K562 (cell line): ENCODE data around the gene ABCC11. TPM values are rescaled to one million over a fixed set of nuclear protein-coding genes. Genes with fewer than 3 reads are reported as not detected.

Source experiments
- ATAC-seq: fragments of 200-7000 bp; cut with Tn5 transposase; 3 replicates; pipeline ENCODE4 v1.9.1; 2020; ENCODE audit warnings: moderate library complexity
- BruUV-seq: library from RNA; stranded (reverse); fragments of 400-500 nt; replicated peaks from 2 replicates; lab custom pipeline; 2021; lab: Mats Ljungman, UMichigan
- CTCF ChIA-PET: fragments of 300-600 bp; formaldehyde crosslinking; extraction: SDS; loops from one replicate; lab custom pipeline; 2021; ENCODE audit warnings: low intra/inter-chr PET ratio; lab: Yijun Ruan, JAX
- POLR2A ChIA-PET: fragments of 300-600, 350-650 bp; sonication (Branson Sonifier 250); formaldehyde crosslinking; extraction: SDS; loops from one replicate; lab custom pipeline; 2021; ENCODE audit warnings: antibody characterized with exemption, inconsistent platforms; lab: Yijun Ruan, JAX
- DNase-seq, 4 experiments: peaks; one replicate each; pipeline versions ENCODE4 v3.0.0 to v3.0.0-alpha.2; 2011 to 2018; ENCODE audit warnings: low spot score in 3 of 4, mixed read lengths in 3 of 4; ENCODE audit errors: extremely low read depth in 1 of 4
- FAIRE-seq: peaks from 2 replicates; lab custom pipeline; 2011; peaks lifted over from hg19 to GRCh38; lab: Jason Lieb, UNC
- H2AFZ ChIP-seq: 2 replicates; pipeline ENCODE4 v1.6.0; 2011; ENCODE audit warnings: low read depth, low read length, control low read depth, inconsistent platforms
- H3K27ac ChIP-seq: fragments of 200-600 bp; 3 replicates; pipeline ENCODE4 v1.8.0; 2011; ENCODE audit warnings: low read depth, mild to moderate bottlenecking, control low read depth, inconsistent platforms, low read length, moderate library complexity, mixed read lengths; ENCODE audit errors: extremely low read depth
- H3K27me3 ChIP-seq, 2 experiments: fragments of 300-600 bp in 1 of 2; 2 replicates in 1 of 2; 3 replicates in 1 of 2; pipeline versions ENCODE4 v1.6.0 to v1.8.0; 2011; ENCODE audit warnings: inconsistent platforms in 2 of 2, low read length in 2 of 2, mild to moderate bottlenecking in 1 of 2, mixed read lengths in 1 of 2, moderate library complexity in 1 of 2; ENCODE audit not compliant: control insufficient read depth in 2 of 2, insufficient read depth in 2 of 2
- H3K36me3 ChIP-seq: fragments of 300-600 bp; 3 replicates; pipeline ENCODE4 v1.8.0; 2011; ENCODE audit warnings: mild to moderate bottlenecking, low read length, inconsistent platforms; ENCODE audit not compliant: control insufficient read depth, insufficient read depth
- H3K4me1 ChIP-seq, 2 experiments: fragments of 200-600 bp in 1 of 2; replicated peaks in 1 of 2; 2 replicates in 1 of 2; 3 replicates in 1 of 2; pipeline versions ENCODE4 v1.5.1 to v1.8.0; 2011; ENCODE audit warnings: inconsistent platforms in 2 of 2, low read length in 2 of 2, mild to moderate bottlenecking in 1 of 2, mixed read lengths in 1 of 2, moderate library complexity in 1 of 2; ENCODE audit not compliant: control insufficient read depth in 2 of 2, insufficient read depth in 2 of 2
- H3K4me2 ChIP-seq: 2 replicates; pipeline ENCODE4 v1.6.1; 2011; ENCODE audit warnings: low read length, control low read depth, inconsistent platforms, mixed read lengths; ENCODE audit not compliant: insufficient read depth
- H3K4me3 ChIP-seq: fragments of 200-600 bp; sonication (generic), shearing (Covaris generic); 2 replicates; pipeline ENCODE4 v1.5.1; 2016; ENCODE audit warnings: control low read depth, inconsistent platforms
- H3K79me2 ChIP-seq: fragments of 200-600 bp; 3 replicates; pipeline ENCODE4 v1.8.0; 2011; ENCODE audit warnings: low read length, inconsistent platforms; ENCODE audit not compliant: control insufficient read depth, insufficient read depth
- H3K9ac ChIP-seq, 2 experiments: 2 replicates each; pipeline versions ENCODE4 v1.6.0 to v1.6.1; 2011; ENCODE audit warnings: low read depth in 2 of 2, low read length in 2 of 2, control low read depth in 1 of 2, inconsistent platforms in 1 of 2, mild to moderate bottlenecking in 1 of 2, mixed read lengths in 1 of 2; ENCODE audit not compliant: insufficient read depth in 1 of 2
- H3K9me1 ChIP-seq: one replicate; pipeline ENCODE4 v1.6.0; 2011; ENCODE audit warnings: inconsistent platforms, mild to moderate bottlenecking, low read length, moderate library complexity; ENCODE audit not compliant: control insufficient read depth, insufficient read depth
- H3K9me3 ChIP-seq: replicated peaks from 2 replicates; pipeline ENCODE4 v1.5.1; 2011; ENCODE audit warnings: low read depth, low read length, inconsistent platforms; ENCODE audit not compliant: control insufficient read depth, insufficient read depth
- H4K20me1 ChIP-seq: replicated peaks from 2 replicates; pipeline ENCODE4 v1.6.1; 2011; ENCODE audit warnings: low read length, inconsistent platforms, mixed read lengths; ENCODE audit not compliant: control insufficient read depth, insufficient read depth
- ADNP ChIP-seq: fragments of 200-800 bp; sonication (Bioruptor generic); IDR thresholded peaks from 2 replicates; pipeline ENCODE4 v1.6.1; 2016; ENCODE audit warnings: missing genetic modification characterization, missing compliant biosample characterization
- C11orf30 ChIP-seq: fragments of 450-650 bp; IDR thresholded peaks from 2 replicates; pipeline ENCODE4 v1.6.1; 2016; ENCODE audit warnings: low read depth, mild to moderate bottlenecking
- CBFB ChIP-seq: sonication (generic); formaldehyde crosslinking; IDR thresholded peaks from 2 replicates; pipeline ENCODE4 v1.4.0; 2020; ENCODE audit warnings: mild to moderate bottlenecking, missing genetic modification reagents
- ERF ChIP-seq: fragments of 450-650 bp; formaldehyde crosslinking; IDR thresholded peaks from 2 replicates; pipeline ENCODE4 v1.4.0; 2020; ENCODE audit warnings: mild to moderate bottlenecking, mixed read lengths
- FOXP1 ChIP-seq: sonication (generic); formaldehyde crosslinking; IDR thresholded peaks from 2 replicates; pipeline ENCODE4 v1.8.0; 2022; ENCODE audit warnings: mild to moderate bottlenecking, missing genetic modification reagents
- GABPA ChIP-seq: fragments of 200-800 bp; sonication (Bioruptor generic); conservative IDR thresholded peaks from 2 replicates; pipeline ENCODE4 v1.6.1; 2016; ENCODE audit warnings: low read depth, missing genetic modification characterization, missing compliant biosample characterization
- GTF2E2 ChIP-seq: fragments of 200-800 bp; sonication (Bioruptor generic); IDR thresholded peaks from 2 replicates; pipeline ENCODE4 v1.6.1; 2016; ENCODE audit warnings: missing genetic modification characterization, missing compliant biosample characterization
- L3MBTL2 ChIP-seq: fragments of 450-650 bp; IDR thresholded peaks from 2 replicates; pipeline ENCODE4 v1.6.1; 2016; ENCODE audit warnings: mild to moderate bottlenecking, moderate library complexity
- MGA ChIP-seq: fragments of 450-650 bp; IDR thresholded peaks from 2 replicates; pipeline ENCODE4 v1.6.1; 2016; ENCODE audit warnings: mild to moderate bottlenecking, moderate library complexity
- MXI1 ChIP-seq: IDR thresholded peaks from 2 replicates; pipeline ENCODE4 v1.6.1; 2011; ENCODE audit warnings: low read depth, mild to moderate bottlenecking, improper control_type of control experiment, low read length
- POLR2A ChIP-seq: fragments of 450-650 bp; conservative IDR thresholded peaks from 2 replicates; pipeline ENCODE4 v1.6.1; 2016
- PPARD ChIP-seq: fragments of 250-450 bp; sonication (Bioruptor Pico); IDR thresholded peaks from 2 replicates; pipeline ENCODE4 v1.8.0; 2022; ENCODE audit warnings: inconsistent platforms, mild to moderate bottlenecking, moderate library complexity
- ZNF143 ChIP-seq: sonication (generic); formaldehyde crosslinking; IDR thresholded peaks from 2 replicates; pipeline ENCODE4 v1.9.0; 2022; ENCODE audit warnings: mild to moderate bottlenecking, missing genetic modification reagents
- WGBS: fragments of 100-300 bp; shearing (Covaris generic); methylation state at CpG from one replicate; pipeline ENCODE4 v1.1.6; 2016; ENCODE audit warnings: low coverage, mixed read lengths; ENCODE audit not compliant: insufficient coverage; ENCODE audit errors: missing lambda C conversion rate; 5-methylcytosine and 5-hydroxymethylcytosine counted together
- in situ Hi-C: fragments of 300-500 bp; cut with MboI; formaldehyde crosslinking; loops from 4 replicates; pipeline ENCODE4 v1.15.0; 2018; ENCODE audit warnings: inconsistent platforms, mixed read lengths
- intact Hi-C: fragments of 100-400 bp; cut with micrococcal nuclease; formaldehyde crosslinking; loops from 2 replicates; pipeline ENCODE4 v1.14.2; 2022
- polyA plus RNA-seq, 8 experiments: library from polyadenylated mRNA; depleted of rRNA in 4 of 8; stranded (reverse) in 5 of 8; unstranded in 3 of 8; fragments of >200 nt; fragmentation: Nextera tagmentation in 2 of 8; fragmentation: Illumina TruSeq in 1 of 8; extraction: Ambion mirVana in 2 of 8; extraction: Trizol in 1 of 8; gene quantifications; 2 replicates each; pipeline versions ENCODE4 v1.2.1 to v1.2.3, GENCODE V29; 2011 to 2014; ENCODE audit warnings: inconsistent platforms in 1 of 8, missing spikeins in 1 of 8
- total RNA-seq, 7 experiments: library from RNA; depleted of rRNA in 6 of 7; stranded (reverse); fragments of >200 nt in 6 of 7; fragmentation: Illumina TruSeq in 2 of 7; extraction: Trizol in 2 of 7; gene quantifications; 2 replicates each; pipeline versions ENCODE4 v1.2.1 to v1.2.3, GENCODE V29; 2011 to 2021; ENCODE audit warnings: low replicate concordance in 1 of 7

ABCC11 gene
- total and polyA plus RNA-seq, 9 of the 15 experiments (the other 6 are each of a cell fraction or from before 2014, with no cell fraction given) = 0.04 to 0.14 (median 0.04) TPM; not detected in 6

DNA sequence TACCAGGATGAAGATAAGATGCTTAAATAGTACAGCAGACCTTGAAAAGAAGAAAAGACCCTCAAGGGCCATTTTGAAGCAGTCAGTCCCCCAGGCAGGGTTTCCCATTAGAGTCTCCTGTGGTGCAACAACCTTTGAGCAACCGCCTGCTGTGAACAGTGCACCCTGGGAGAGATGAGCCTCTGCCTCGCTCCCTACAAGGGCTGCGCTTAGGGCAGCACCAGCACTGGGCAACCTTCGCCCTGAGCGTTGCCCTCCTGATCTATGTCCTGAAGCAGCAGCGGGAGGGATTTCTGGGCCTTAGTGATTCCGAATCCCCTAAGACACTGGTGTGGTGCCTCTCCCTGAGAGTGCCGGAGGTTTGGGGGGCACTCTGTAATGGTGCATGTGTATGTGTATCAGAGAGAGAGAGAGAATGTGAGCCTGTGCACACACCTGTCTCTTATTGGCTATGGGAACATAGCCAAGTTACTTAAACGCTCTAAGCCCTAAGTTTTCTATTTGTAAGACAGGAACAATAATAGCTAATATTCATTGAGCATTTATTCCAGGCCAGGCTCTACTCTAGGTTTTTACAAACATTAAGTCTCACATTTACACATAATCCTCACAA lies 66.4 kb downstream of the ABCC11 start:
- in situ Hi-C loops (no loop called here), intact Hi-C loops (no loop called here)
- no peak overlapping the region for H2AFZ ChIP-seq
- ChIA-PET POLR2A (no interaction called here), CTCF (no interaction called here)
- peaks cover 2 to 42% of the 10 kb centered on the region in 2 experiments; a peak in 4 of 5 replicates for H3K27me3 ChIP-seq
- FAIRE-seq = no peak
- H3K36me3 ChIP-seq = no peaks in the 10 kb centered on the region
- no TSS peak for BruUV-seq
- no peak overlapping the region for H3K4me2 ChIP-seq
- no peak for ATAC-seq
- H4K20me1 ChIP-seq = no peaks in the 10 kb centered on the region; the same call in 1 of the 2 replicates
- H3K9me1 ChIP-seq = no peaks in the 10 kb centered on the region
- no peaks in the 10 kb centered on the region for H3K9me3 ChIP-seq
- H3K27ac ChIP-seq = no peak overlapping the region
- no peaks in the 10 kb centered on the region for H3K4me1 ChIP-seq
- no peaks in the 10 kb centered on the region for H3K79me2 ChIP-seq
- WGBS = 0% methylated on average over 9 of the region's 9 CpGs
- H3K9ac ChIP-seq = no peak overlapping the region
- H3K4me3 ChIP-seq = no peak overlapping the region
- no peak for DNase-seq
- no peak for TF ChIP-seq POLR2A
- TF ChIP-seq MGA = no peak
- TF ChIP-seq PPARD (CRISPR knock-in tag) = no peak
- TF ChIP-seq GABPA (tag) = no peak
- no peak for TF ChIP-seq ADNP (tag)
- no peak for TF ChIP-seq L3MBTL2
- TF ChIP-seq GTF2E2 (tag) = no peak
- TF ChIP-seq CBFB (CRISPR knock-in tag) = no peak
- TF ChIP-seq ERF (CRISPR knock-in tag) = no peak
- TF ChIP-seq MXI1 = no peak
- TF ChIP-seq FOXP1 (CRISPR knock-in tag) = no peak
- no peak for TF ChIP-seq ZNF143
- no peak for TF ChIP-seq C11orf30
